ENCODE data around the gene HDAC6. TPM values are rescaled to one million over a fixed set of nuclear protein-coding genes. Genes with fewer than 3 reads are reported as not detected.
"Not testable (repeated sequence)": the region's sequence is repeated elsewhere in the genome, so short reads cannot be mapped to it uniquely, and the experiment has no call there.

HDAC6 gene
- total RNA-seq, 1 experiment from 2014 or later = 47.2 TPM

DNA sequence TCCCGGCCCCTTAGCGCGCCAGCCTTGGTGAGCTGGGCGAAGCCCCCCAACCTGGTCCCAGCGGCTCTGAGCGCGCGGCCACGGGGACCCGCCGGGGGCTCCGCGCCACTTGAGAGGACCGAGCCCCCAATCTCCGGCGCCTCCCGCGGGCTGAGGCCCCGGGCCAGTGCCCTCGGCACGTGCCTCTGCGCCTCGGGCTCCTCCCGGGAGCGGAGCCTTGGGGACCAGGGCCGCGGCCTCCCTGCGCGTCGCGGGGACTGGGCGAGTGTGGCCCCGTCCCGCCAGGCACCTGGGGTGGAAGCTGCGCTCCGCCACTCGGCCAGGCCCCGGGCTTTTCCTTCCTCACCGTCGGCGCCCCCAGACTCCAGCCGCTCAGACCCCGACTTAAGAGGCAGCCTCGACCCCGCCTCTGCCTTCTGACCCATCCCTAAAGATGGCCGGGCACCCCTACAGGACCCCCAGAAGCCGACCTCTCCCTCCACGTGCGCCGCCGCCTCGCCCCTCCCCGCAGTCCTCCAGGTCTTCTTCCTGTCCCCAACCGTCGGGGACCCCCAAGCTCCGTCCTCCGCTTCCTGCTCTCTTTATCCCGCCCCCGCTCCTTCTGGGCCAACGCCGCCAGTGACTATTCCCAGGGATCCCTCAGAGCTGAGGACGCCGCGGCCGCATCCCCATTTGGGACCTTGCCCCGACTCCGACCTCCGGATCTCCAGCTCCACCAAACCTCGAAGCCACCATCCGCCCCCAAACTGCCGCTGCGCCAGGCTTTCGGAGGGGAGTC is 25.2 kb downstream of the HDAC6 start:
- Histone ChIP-seq H3K27ac (no peak overlapping the region), H3K4me1 (no peaks in the 10 kb centered on the region), H3K4me3 (no peak overlapping the region), H3K9me3 (replicated peaks) (no peaks in the 10 kb centered on the region), H3K27me3 (no peaks in the 10 kb centered on the region), H3K36me3 (no peaks in the 10 kb centered on the region)
- DNase-seq = no peak

- no peaks in the 10 kb centered on the region for H3K36me3 ChIP-seq
- H3K9me3 ChIP-seq (replicated peaks) = no peaks in the 10 kb centered on the region
- no peak for DNase-seq
- H3K4me3 ChIP-seq = no peak overlapping the region
- no peaks in the 10 kb centered on the region for H3K4me1 ChIP-seq
- no peak overlapping the region for H3K27ac ChIP-seq
- H3K27me3 ChIP-seq = no peaks in the 10 kb centered on the region
Measured at GRCh38 chrX:48827654-48827968, 25.7 kb downstream of the HDAC6 start.

- no peaks in the 10 kb centered on the region for H3K27me3 ChIP-seq
- H3K4me3 ChIP-seq = no peak overlapping the region
- no peaks in the 10 kb centered on the region for H3K9me3 ChIP-seq (replicated peaks)
- H3K27ac ChIP-seq = no peak overlapping the region
- no peaks in the 10 kb centered on the region for H3K4me1 ChIP-seq
- DNase-seq = no peak
- no peaks in the 10 kb centered on the region for H3K36me3 ChIP-seq
Measured at GRCh38 chrX:48829016-48829735, 27.3 kb downstream of the HDAC6 start.

DNA sequence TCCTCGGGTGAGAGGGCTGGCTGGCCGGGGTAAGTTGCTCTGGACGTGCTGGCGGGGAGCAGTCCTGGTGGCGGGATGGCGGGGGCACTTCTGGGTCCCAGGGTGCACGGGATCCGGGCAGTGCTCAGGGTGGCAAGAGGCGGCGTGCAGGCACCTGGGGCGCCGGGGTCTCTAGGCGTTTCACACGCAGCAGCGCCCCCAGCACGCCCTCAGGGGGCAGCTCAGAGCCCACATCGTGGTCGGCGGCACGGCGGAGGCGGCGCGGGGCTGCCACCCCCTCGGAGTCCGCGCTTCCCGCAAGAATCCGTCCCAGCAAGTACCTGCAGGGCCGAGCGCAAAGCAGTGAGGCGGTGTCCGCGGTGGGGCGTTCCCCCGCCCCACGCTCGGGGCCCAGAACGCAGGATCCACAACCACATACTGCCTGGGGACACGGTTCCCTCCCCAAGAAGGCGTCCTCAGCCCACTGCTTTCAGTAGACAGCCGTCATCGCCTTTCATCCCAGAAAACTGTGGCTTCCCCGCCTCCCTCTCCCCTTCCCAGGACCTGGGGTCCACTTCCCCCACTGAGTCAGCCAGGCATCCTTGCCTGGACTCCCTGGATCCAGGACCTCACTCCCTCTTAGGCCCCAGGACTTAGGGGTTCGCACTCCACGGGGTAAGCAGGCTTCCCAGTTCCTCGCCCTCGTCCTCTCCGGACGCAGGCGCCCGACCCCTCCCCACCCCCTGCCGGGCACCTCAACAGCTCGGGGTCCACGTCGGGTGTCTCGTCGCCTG is 29.5 kb downstream of the HDAC6 start:
- H3K4me1 ChIP-seq = no peaks in the 10 kb centered on the region
- H3K27me3 ChIP-seq = no peaks in the 10 kb centered on the region
- no peak overlapping the region for H3K4me3 ChIP-seq
- no peak for DNase-seq
- no peaks in the 10 kb centered on the region for H3K36me3 ChIP-seq
- H3K27ac ChIP-seq = no peak overlapping the region
- no peaks in the 10 kb centered on the region for H3K9me3 ChIP-seq (replicated peaks)

GRCh38 chrX:48831909-48832291 is 30.0 kb downstream of the HDAC6 start:
- no peaks in the 10 kb centered on the region for H3K36me3 ChIP-seq
- H3K4me3 ChIP-seq = no peak overlapping the region
- no peaks in the 10 kb centered on the region for H3K27me3 ChIP-seq
- no peaks in the 10 kb centered on the region for H3K4me1 ChIP-seq
- no peak for DNase-seq
- H3K9me3 ChIP-seq (replicated peaks) = no peaks in the 10 kb centered on the region
- H3K27ac ChIP-seq = no peak overlapping the region

GRCh38 chrX:48833542-48834138 is 31.8 kb downstream of the HDAC6 start:
- Histone ChIP-seq H3K27ac (no peak overlapping the region), H3K27me3 (no peaks in the 10 kb centered on the region), H3K9me3 (replicated peaks) (no peaks in the 10 kb centered on the region), H3K4me3 (no peak overlapping the region), H3K36me3 (no peaks in the 10 kb centered on the region), H3K4me1 (no peaks in the 10 kb centered on the region)
- no peak for DNase-seq

DNA sequence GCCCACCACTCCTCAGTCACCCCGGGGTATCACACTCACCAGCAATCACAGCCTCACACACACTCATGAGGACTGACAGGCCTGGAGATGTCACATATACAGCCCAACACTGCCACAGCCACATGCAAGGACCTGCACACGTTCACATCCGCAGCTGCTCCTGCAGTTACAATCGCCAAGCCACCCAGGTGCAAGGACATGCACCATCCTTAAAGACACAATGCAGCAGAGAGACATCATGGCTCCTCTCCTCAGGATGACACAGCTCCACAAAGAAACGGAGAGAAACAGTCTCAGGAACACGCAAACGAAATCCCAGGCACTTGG is 32.5 kb downstream of the HDAC6 start:
- Histone ChIP-seq H3K27ac (no peak overlapping the region), H3K9me3 (replicated peaks) (no peaks in the 10 kb centered on the region), H3K27me3 (no peaks in the 10 kb centered on the region), H3K4me3 (no peak overlapping the region), H3K36me3 (no peaks in the 10 kb centered on the region), H3K4me1 (no peaks in the 10 kb centered on the region)
- no peak for DNase-seq

- Histone ChIP-seq H3K27ac (no peak within 1 kb of the TSS), H3K4me1 (no peaks in the 10 kb centered on the region), H3K4me3 (no peak within 1 kb of the TSS), H3K27me3 (no peaks in the 10 kb centered on the region), H3K36me3 (no peaks in the 10 kb centered on the region), H3K9me3 (replicated peaks) (no peaks in the 10 kb centered on the region)
- no peak for DNase-seq
Measured at GRCh38 chrX:48835524-48836329, 33.9 kb downstream of the HDAC6 start, which contains the start of gene PCSK1N. Gene PCSK1N (minus strand): TSS chrX:48835610. CDS start chrX:48835532, 78 bp downstream.

DNA sequence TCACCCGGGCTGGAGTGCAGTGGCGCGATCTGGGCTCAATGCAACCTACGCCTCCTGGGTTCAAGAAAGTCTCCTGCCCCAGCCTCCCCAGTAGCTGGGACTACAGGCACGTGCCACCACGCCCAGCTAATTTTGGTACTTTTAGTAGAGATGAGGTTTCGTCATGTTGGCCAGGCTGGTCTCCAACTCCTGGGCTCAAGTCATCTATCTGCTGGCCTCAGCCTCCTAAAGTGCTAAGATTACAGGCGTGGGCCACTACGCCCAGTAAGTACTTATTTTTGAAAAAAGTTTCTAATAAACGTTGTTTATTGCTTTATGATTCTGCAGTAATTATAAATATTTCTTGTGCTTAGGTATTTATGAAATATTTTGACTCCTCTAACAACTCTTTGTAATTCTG is 37.8 kb downstream of the HDAC6 start:
- no peaks in the 10 kb centered on the region for H3K9me3 ChIP-seq (replicated peaks)
- H3K27ac ChIP-seq = no peak overlapping the region
- no peak overlapping the region for H3K4me3 ChIP-seq
- H3K36me3 ChIP-seq = no peaks in the 10 kb centered on the region
- DNase-seq = no peak
- H3K4me1 ChIP-seq = no peaks in the 10 kb centered on the region
- no peaks in the 10 kb centered on the region for H3K27me3 ChIP-seq

GRCh38 chrX:48848847-48849246 is 47.0 kb downstream of the HDAC6 start:
- Histone ChIP-seq H3K27ac (no peak overlapping the region), H3K4me3 (no peak overlapping the region), H3K27me3 (no peaks in the 10 kb centered on the region), H3K9me3 (replicated peaks) (no peaks in the 10 kb centered on the region), H3K36me3 (no peaks in the 10 kb centered on the region), H3K4me1 (no peaks in the 10 kb centered on the region)
- DNase-seq = no peak

GRCh38 chrX:48852857-48853256 is 51.0 kb downstream of the HDAC6 start:
- no peaks in the 10 kb centered on the region for H3K36me3 ChIP-seq
- H3K4me1 ChIP-seq = no peaks in the 10 kb centered on the region
- H3K4me3 ChIP-seq = no peak overlapping the region
- no peaks in the 10 kb centered on the region for H3K27me3 ChIP-seq
- no peak for DNase-seq
- no peak overlapping the region for H3K27ac ChIP-seq
- H3K9me3 ChIP-seq (replicated peaks) = no peaks in the 10 kb centered on the region

DNA sequence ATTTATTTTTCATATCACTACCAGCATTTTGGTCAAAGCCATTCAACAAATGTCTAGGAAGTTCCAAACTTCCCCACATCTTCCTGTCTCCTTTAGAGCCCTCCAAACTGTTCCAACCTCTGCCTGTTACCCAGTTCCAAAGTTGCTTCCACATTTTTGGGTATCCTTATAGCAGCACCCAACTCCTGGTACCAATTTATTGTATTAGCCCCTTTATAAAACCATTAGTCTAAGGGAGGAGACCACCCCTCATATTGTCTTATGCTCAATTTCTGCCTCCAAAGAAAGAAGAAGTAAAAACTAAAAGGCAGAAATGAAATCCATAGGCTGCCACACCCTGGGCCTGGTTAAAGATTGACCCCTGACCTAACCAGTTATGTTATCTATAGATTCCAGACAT is 51.6 kb downstream of the HDAC6 start:
- not testable (repeated sequence) for H3K27me3 ChIP-seq; H3K36me3 ChIP-seq; H3K27ac ChIP-seq; H3K4me3 ChIP-seq; H3K9me3 ChIP-seq (replicated peaks); DNase-seq; H3K4me1 ChIP-seq

DNA sequence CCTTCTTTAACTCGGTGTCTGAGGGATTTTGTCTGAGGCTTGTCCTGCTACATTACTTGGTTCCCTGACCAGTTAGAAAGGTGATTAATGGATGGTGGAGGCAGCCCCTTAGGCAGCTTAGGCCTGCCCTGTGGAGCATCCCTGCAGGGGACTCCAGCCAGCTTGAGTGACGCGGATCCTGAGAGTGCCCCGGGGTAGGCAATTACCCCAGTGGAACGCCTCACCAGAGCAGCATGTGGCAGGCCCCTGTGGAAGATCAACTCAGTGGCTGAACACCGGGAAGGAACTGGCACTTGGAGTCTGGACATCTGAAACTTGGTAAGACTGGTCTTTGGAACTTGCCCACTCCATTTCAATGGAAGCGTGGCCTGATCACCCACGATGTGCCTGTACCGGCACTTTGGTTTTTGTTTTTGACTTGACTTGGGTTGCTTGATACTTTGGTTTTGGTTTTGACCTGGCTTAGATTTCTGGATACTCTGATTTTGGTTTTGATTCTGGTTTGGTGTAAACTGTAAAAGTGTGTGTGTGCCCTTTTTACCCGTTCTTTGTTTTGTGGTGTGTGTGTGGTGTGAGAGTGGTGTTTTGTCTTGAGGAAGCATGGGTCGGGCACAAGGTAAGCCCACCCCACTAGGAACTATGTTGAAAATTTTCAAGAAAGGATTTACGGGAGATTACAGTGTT is 52.4 kb downstream of the HDAC6 start:
- H3K9me3 ChIP-seq (replicated peaks); H3K4me3 ChIP-seq; H3K36me3 ChIP-seq; H3K27me3 ChIP-seq; H3K27ac ChIP-seq; DNase-seq; H3K4me1 ChIP-seq: not testable (repeated sequence)

GRCh38 chrX:48854898-48855297 is 53.0 kb downstream of the HDAC6 start:
- no peaks in the 10 kb centered on the region for H3K4me1 ChIP-seq
- no peak for DNase-seq
- no peaks in the 10 kb centered on the region for H3K9me3 ChIP-seq (replicated peaks)

More at GRCh38 chrX:48854898-48855297, 53.0 kb downstream of the HDAC6 start:
- H3K4me3 ChIP-seq = no peak overlapping the region
- H3K27me3 ChIP-seq = no peaks in the 10 kb centered on the region
- H3K36me3 ChIP-seq = no peaks in the 10 kb centered on the region
- no peak overlapping the region for H3K27ac ChIP-seq

All from SJCRH30 (cell line).